Adrenal gland (tissue), 5 donors: ENCODE data around the gene HCAR3.

Source experiments
- POLR2A ChIP-seq, 2 donors: fragments of 450-650 bp; IDR thresholded peaks; one replicate each; pipeline ENCODE4 v1.6.1; 2017; ENCODE audit warnings: antibody characterized with exemption in 2 of 2, mild to moderate bottlenecking in 2 of 2, moderate library complexity in 1 of 2
- TF ChIP-seq, protein P1 (sequence below), 6 experiments: fragments of 450-650 bp in 4 of 6; fragments of 200-600 bp in 2 of 6; sonication (generic) in 1 of 6; IDR thresholded peaks; 1 replicate in 5 of 6; 2 replicates in 1 of 6; pipeline versions ENCODE4 v1.5.1 to v1.8.0; 2016 to 2021; ENCODE audit warnings: antibody characterized with exemption in 6 of 6, mild to moderate bottlenecking in 2 of 6, moderate library complexity in 1 of 6
- donor health status: DM: no; HTN: no; CAD: no.

DNA sequence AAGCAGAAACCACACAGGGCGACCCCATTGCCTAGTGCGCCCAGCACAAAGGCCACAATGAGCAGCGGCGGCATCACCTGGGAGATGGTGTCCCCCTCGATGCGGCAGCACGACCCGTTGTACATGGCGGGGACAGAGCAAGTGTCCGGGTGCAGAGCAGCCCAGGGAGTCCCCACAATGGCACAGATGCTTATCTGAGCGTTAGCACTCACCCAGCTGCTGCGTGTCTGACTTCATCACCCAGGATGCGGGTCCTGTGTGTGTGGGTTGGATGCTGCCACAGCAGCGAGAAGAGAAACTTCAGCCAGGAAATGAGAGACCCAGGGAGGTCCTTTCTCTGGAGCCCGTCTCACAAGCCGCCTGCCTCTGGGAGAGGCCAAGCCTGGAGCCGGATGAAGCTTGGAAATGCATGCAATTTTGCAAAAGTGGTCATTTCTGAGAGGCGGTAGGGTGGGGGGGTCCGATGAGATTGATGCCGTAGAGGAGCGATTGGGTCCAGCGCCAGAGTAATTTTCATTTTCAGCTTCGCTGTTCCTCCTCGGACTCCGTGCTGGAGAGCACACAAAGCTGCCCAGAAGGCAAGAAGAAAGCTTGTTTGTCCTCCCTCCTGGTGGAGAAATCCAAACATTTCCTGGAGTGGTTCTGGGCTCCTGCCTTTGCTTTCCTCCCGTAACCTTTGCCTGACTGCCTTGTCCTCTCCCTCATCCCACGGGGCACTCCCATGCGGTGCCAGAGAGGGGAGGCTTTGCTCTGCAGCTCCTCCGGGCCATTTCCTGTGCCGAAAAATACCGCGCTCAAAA, 13.8 kb upstream of the HCAR3 start, which contains the start of gene HCAR1:
- no peak for TF ChIP-seq POLR2A (IDR thresholded peaks at IDR 0.05)
- TF ChIP-seq, protein P1, sequence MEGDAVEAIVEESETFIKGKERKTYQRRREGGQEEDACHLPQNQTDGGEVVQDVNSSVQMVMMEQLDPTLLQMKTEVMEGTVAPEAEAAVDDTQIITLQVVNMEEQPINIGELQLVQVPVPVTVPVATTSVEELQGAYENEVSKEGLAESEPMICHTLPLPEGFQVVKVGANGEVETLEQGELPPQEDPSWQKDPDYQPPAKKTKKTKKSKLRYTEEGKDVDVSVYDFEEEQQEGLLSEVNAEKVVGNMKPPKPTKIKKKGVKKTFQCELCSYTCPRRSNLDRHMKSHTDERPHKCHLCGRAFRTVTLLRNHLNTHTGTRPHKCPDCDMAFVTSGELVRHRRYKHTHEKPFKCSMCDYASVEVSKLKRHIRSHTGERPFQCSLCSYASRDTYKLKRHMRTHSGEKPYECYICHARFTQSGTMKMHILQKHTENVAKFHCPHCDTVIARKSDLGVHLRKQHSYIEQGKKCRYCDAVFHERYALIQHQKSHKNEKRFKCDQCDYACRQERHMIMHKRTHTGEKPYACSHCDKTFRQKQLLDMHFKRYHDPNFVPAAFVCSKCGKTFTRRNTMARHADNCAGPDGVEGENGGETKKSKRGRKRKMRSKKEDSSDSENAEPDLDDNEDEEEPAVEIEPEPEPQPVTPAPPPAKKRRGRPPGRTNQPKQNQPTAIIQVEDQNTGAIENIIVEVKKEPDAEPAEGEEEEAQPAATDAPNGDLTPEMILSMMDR (IDR thresholded peaks at IDR 0.05) = no peak
